ENCODE measurements around the gene RDH5. TPM values are rescaled to one million over a fixed set of nuclear protein-coding genes. Genes with fewer than 3 reads are reported as not detected.

Gene RDH5
- total RNA-seq, 1 donor from 2014 or later: 3.6 TPM

GRCh38 chr12:55742719-55743405, 22.7 kb downstream of the RDH5 start, which contains the start of gene GDF11:
TSS of gene GDF11 (plus strand) at chr12:55743122. CDS start at chr12:55743317, 195 bp downstream.
- no peaks in the 10 kb centered on the region for H3K27me3 ChIP-seq (ENCODE audit: control insufficient read depth, insufficient read depth, low read length)
- peak within 1 kb of the TSS; percentile 84 for H3K4me3 ChIP-seq (ENCODE audit: low read depth, low read length)
- no peaks in the 10 kb centered on the region for H3K36me3 ChIP-seq (ENCODE audit: control insufficient read depth, insufficient read depth, low read length)
- TF ChIP-seq CTCF (IDR thresholded peaks at IDR 0.05; ENCODE audit: insufficient read depth, low read length, poor library complexity, severe bottlenecking): no peak
- DNase-seq (ENCODE audit: low read depth): no peak

GRCh38 chr12:55743406-55744339, 23.5 kb downstream of the RDH5 start:
- no peak for TF ChIP-seq CTCF (IDR thresholded peaks at IDR 0.05; ENCODE audit: insufficient read depth, low read length, poor library complexity, severe bottlenecking)

GRCh38 chr12:55744340-55745030, 24.3 kb downstream of the RDH5 start:
- H3K27me3 ChIP-seq (ENCODE audit: control insufficient read depth, insufficient read depth, low read length): no peaks in the 10 kb centered on the region
- H3K4me3 ChIP-seq (ENCODE audit: low read depth, low read length): peak overlapping the region; percentile 84
- TF ChIP-seq CTCF (IDR thresholded peaks at IDR 0.05; ENCODE audit: insufficient read depth, low read length, poor library complexity, severe bottlenecking): no peak
- no peak for DNase-seq (ENCODE audit: low read depth)
- no peaks in the 10 kb centered on the region for H3K36me3 ChIP-seq (ENCODE audit: control insufficient read depth, insufficient read depth, low read length)

More at GRCh38 chr12:55743406-55744339, 23.5 kb downstream of the RDH5 start:
- DNase-seq (ENCODE audit: low read depth): no peak
- Histone ChIP-seq H3K4me3 (ENCODE audit: low read depth, low read length) (peak overlapping the region; percentile 84), H3K27me3 (ENCODE audit: control insufficient read depth, insufficient read depth, low read length) (no peaks in the 10 kb centered on the region), H3K36me3 (ENCODE audit: control insufficient read depth, insufficient read depth, low read length) (no peaks in the 10 kb centered on the region)

- Histone ChIP-seq H3K4me3 (ENCODE audit: low read depth, low read length) (peak overlapping the region; percentile 26), H3K36me3 (ENCODE audit: control insufficient read depth, insufficient read depth, low read length) (no peaks in the 10 kb centered on the region), H3K27me3 (ENCODE audit: control insufficient read depth, insufficient read depth, low read length) (no peaks in the 10 kb centered on the region)
- DNase-seq (ENCODE audit: low read depth): no peak
- no peak for TF ChIP-seq CTCF (IDR thresholded peaks at IDR 0.05; ENCODE audit: insufficient read depth, low read length, poor library complexity, severe bottlenecking)
Measured at GRCh38 chr12:55745361-55746173, 25.4 kb downstream of the RDH5 start.

Data from kidney epithelial cell (primary cell).